Hematopoietic multipotent progenitor cell treated with erythropoietin and hydrocortisone succinate and interleukin-3 and kit ligand, for 15 days (in vitro differentiated cells): Measurements from ENCODE around the gene PLEKHH1.
"Not testable (repeated sequence)": the region's sequence is repeated elsewhere in the genome, so short reads cannot be mapped to it uniquely, and the experiment has no call there.

ENCODE experiments used
- DNase-seq: peaks from one replicate; pipeline ENCODE4 v3.0.0-alpha.2; 2015; ENCODE audit warnings: low spot score

PLEKHH1 gene

DNA sequence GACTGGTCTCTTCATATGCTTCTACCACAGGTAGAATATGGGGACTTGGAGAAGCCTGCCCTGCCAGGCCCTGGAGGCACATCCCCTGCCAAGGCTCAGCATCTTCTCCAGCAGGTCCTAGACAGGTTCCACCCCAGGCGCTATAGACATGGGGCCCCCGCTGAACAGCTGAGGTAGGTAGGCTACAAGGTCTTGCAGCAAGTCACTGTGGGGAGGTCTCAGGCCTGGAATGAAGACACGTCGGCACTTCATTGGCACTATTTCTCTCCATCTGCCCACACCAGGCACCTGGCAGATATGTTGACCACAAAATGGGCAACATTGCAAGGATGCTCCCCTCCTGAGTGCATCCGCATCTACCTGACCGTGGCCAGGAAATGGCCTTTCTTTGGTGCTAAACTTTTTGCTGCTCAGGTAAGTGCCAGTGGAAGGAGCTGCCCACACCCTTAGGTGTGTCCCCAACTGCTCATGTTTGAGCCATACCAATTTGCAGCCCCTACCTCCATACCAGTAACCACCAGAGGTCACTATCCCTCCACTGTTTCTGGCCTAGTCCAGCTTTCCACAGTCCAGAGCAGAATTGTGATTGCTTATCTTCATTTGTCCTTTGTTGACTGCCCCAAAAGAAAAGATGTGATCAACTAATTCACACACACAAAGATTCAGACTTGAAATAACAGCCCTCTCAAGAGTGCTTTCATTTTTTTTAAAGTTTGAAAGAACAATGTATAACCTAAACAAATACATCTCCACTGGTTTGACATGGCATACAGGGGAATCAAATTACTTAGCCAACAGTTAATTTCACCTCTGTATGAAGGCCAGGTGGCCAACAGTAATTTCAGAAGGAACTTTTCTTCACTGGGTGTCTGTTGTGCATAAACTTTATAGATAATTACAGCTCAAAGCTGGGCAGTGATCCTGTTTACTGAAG lies 50.9 kb downstream of the PLEKHH1 start:
- peak; percentile 66 for DNase-seq

DNA sequence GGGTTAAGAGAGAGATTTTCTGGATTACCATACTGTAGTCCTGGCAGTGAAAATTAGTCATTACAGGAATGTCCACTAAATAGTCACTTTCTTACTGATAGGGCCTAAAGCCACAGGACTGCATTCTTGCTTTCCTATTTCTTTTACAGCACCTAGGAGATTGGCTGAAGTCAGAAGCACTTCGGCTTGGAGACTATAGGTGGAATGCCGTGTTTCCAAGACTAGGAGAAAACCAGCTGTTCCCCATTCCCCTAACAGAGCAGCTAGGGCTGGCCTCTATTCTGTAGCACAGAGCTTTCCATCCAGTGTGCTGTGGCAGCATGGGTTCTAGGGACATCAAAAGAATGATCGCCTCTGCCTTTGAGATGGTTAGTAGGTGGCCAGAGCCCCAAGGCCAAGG lies 51.9 kb downstream of the PLEKHH1 start:
- no peak for DNase-seq

DNA sequence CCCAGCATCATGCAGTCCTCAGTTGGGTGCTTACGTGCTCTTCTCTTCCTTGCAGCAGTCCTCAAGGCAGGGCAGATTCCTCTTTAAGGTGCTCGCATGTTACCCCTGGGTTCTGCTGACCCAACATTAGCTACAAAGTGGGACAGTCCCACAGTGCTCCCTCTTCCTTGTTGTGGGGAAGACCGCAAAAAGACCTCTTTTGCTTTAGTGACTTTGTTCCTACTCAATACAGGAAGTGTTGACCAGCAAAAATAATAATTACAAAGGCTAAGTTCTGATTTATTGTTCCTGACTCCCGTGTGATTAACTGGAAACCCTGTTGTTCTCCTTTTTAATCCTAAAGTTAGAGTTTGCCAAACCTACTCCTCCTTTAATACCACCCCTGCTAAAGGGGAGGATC lies 53.3 kb downstream of the PLEKHH1 start:
- no peak for DNase-seq

DNA sequence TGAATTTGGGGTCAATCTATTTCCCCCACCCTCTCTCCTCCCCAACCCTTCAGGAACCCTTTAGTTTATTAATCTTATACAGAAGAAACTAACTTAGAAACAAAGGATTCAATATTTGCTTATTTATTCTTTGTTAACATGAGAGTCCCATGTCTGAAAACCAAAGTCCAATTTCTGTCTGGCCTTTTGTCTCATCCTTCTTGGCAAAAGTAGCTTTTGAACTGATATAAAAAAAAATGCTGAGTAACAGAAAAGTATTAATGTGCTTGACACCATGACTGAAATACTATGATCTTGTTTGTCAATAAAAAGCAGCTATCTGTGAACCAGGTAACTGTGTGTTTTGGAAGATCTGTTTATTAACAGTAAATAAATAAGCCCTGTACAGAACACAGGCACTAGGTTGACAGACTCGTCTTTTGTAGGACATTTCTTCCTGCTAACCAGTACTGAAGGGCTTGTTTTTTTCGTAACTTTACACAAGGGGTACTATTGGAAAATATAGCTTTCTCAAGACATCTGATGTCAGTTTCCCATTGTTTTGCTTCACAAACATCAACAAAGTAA lies 56.2 kb downstream of the PLEKHH1 start:
- DNase-seq: peak; percentile 6

DNA sequence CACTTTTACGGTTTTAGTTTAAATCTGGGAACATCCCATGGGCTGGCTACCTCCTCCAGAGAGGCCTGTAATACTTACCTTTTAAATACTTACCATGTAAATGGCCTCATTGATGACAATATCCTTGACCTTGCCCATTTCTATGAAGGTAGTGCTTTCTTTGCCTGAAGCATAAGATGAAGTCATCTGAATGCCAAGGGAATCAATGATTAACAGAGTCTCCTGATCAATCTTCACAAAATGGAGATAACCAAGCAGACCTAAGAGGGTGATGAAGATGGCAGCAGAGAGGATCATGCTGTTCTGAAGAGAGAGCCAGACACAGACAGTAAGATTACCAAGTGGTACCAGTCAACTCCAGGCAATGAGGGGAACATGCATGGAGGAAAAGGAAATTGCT lies 60.6 kb downstream of the PLEKHH1 start:
- not testable (repeated sequence) for DNase-seq

DNA sequence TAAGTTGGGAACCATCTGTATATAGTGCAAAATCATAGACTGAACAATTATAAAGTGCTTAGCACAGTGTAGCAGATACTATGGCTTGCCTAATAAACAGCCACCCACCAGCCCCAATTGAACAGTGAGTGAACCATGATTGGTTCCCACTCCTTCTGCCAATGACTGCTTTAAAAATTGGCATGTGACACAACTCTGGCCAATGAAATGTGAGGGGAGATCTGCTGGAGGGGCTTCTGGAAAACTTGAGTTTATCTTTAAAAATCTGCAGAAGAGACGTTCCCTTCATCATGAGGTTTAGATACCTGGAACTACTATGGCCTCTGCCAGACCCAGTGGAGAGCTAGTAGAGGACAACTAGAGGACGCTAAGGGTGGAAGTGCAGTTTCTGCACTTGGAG lies 62.3 kb downstream of the PLEKHH1 start:
- DNase-seq: no peak

DNA sequence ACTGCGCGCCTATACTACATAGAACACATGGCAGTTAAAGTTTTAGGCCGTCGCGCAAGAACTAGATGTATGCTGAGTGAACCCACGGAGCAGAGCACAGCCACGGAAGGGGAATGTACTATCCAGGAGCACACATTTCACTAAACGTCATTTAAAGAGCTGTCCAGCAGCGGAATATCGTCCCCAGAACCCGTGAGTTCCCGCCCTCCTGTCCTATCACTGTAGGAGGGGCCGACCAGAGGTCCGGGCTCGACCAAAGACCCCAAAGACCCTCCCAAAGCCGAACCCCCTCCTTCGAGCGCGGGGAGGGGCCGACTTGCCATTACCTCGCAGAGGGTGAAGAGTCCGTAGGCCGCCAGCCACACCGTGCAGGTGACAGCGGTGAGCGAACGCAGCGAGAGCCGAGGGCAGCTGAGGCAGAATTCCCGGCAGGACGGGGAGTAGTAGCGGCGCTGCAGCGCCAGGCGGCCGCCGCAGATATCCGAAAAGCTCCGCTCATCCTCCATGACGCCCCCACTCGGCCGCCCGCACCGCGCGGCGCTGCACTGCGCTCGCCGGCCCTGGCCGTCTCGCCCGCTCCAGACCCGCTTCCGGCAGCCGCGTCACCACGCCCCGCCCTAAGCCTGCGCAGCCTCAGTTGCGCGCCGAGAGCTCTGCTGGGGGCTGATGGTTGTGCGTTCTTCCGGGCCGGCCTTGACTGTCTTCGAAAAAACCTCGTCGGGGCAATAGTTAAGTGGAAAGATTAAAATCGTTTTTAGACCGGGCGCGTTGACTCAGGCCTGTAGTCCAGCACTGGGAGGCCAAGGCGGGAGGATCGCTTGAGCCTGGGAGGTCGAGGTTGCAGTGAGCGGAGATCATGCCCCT lies 66.8 kb downstream of the PLEKHH1 start, which contains the start of gene PIGH:
Gene PIGH, minus strand, starts transcription at position 571 of the 864 bp plus-strand sequence. Its CDS starts 65 bp downstream, at position 506.
- DNase-seq: peak; percentile 92

DNA sequence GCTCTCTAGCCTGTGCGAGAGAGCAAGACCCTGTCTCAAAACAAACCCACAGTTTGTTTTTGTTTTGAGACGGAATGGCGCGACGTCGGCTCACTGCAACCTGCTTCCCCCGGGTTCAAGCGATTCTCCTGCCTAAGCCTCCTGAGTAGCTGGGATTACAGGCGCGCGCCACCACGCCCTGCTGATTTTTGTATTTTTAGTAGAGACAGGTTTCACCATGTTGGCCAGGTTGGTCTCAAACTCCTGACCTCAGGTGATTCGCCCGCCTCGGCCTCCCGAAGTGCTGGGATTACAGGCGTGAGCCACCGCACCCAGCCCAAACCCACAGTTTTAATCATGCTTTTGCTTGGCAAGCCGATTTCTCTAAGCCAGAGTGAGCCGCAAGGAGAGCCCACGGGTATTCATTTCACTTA lies 67.5 kb downstream of the PLEKHH1 start:
- DNase-seq: not testable (repeated sequence)

DNA sequence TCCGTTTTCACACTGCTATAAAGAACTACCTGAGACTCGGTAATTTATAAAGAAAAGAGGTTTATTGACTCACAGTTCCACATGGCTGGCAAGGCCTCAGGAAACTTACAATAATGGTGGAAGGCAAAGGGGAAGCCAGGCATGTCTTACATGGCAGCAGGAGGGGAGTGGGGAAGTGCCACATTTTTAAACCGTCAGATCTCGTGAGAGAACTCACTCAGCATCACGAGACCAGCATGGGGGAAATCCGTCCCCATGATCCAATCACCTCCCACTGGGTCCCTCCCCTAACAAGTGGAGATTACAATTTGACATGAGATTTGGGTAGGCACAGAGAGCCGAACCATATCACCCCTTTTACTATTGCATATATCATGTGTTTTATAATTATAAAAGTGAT lies 69.0 kb downstream of the PLEKHH1 start:
- DNase-seq: no peak

DNA sequence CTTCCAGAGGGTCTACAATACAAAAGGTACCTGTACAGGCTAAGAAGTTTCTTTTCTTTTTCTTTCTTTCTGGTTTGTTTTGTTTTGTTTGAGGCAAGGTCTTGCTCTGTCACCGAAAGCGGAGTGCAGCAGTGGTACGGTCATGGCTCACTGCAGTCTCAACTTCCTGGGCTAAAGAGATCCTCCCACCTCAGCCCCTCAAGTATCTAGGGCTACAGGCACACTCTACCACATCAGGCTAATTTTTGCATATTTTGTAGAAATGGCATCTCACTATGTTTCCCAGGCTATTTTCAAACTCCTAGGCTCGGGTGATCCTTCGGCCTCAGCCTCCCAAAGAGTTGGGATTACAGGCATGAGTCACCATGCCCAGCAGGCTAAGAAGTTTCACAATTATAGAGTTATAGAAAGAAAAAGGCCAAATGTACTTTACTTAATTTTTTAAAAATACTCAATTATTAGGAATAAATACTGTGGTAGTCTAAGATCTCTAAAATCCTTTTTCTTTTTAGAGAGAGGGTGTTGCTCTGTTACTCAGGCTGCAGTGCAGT lies 70.0 kb downstream of the PLEKHH1 start:
- DNase-seq: no peak

DNA sequence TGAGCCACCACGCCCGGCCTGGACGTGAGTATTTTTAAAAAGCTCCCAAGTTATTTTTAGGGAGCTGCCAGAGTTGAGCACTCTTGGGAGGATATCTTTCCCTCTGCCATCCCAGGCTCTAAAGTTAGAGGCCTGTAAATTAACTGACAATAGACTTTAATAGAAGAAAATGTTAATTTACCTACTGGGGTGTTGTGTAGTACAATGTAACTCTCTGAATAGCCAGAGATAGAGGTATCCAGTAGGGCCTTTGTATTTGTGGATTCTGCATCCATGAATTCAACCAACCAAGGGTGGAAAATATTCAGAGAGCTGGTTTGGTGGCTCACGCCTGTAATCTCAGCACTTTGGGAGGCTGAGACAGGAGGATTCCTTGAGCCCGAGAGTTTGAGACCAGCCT lies 74.6 kb downstream of the PLEKHH1 start:
- DNase-seq: no peak

DNA sequence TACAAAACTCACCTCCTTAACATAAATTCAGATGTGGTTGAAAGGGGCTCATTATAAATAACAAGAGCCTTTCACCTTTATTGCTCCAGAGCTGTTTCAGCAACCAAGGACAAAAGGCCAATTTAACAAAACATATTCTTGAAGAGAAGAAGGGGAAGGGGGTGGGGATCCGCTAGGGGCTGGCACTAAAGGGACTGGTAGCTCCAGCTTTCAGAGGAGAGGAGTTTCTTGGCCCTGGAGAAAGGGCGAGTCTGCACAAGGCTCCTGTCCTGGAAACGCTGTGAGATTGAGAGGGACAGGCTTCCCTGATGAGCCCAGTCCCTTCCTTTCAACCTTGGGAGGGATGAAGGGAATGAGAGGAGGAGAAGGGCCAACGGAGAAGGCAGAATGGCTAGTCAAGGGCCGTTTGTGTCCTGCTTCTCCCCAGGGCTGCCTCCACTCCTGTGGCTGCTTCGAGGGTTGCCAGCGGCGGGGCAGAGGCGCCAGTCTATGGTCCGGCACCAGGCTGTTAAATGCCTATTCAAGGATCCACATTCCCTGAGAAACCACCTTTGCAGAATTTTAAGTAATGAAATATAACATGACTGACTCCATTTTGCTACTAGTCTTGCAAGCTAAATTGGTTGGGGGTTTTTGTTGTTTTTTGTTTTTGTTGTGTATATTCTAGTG lies 76.7 kb downstream of the PLEKHH1 start:
- no peak for DNase-seq

DNA sequence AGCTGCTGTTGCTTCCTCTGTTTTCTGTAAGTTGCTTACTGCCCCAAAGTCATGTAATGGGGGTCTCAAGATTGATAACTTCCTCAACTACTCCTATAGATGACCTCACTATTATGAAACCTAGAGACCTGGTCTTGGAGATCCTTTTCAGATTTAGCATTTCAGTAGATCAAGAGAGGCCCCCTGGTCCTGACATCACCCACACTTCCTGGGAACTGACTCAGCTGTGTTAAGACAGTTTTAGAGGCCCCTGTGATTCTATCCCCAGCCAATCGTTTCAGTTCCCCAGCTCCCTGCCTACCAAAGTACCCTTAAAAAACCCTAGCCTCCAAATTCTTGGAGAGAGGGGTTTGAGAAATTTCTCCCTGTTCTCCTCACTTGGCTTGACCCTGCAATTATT lies 77.4 kb downstream of the PLEKHH1 start:
- no peak for DNase-seq

DNA sequence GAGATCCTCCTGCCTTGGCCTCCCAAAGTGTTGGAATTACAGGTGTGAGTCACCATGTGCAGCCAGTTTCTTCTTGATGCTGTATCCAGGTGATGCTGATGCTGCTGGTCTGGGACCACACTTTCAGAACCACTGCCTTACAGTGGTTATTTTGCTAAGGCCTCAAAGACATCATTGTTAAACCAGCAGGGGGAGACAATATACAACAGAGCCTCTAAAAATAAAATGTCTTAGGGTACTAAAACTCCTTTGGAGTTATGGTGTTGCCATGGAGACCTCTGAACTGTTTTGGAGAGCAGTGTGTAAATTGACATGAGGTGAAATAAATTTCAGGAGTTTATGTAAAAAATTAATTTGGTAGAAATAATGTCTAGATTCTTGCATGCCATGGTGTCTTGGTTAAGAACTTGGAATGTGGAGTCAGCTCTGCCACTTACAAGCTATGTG lies 85.5 kb downstream of the PLEKHH1 start:
- peak; percentile 82 for DNase-seq

DNA sequence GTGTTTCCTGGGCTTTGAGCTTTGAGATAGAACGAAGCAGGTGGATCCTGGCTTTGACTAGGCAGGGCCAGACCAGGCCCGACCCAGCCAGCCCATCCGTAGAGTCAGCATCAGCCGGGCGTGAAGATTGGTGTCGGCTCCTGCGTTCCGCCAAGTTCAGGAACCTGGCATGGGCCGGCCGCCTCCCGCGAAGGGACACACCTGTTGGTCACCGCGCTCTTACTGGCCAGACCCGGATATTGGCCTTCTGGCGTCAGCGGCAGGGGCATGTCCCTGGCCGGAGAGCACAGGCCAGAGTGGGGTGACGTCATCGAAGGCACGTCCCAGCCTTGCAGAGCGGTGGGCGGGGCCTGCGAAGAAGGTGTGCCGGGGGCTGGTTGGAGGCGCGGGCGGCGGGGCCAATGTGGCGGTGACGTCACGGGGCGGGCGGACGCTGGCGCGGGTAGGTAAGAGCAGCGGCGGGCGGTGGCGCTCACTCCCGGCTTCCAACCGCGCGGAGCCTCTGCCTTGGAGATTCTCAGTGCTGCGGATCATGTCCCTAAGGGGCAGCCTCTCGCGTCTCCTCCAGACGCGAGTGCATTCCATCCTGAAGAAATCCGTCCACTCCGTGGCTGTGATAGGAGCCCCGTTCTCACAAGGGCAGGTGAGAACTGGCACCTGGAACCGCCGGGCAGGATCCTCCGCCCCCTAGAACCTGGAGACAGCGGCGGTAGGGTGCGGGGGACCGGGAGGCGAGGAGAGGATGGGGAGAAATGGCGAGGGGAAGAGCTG lies 86.5 kb downstream of the PLEKHH1 start, which contains the start of gene ARG2:
Gene ARG2, plus strand, starts transcription at position 475 of the 771 bp plus-strand sequence. Its CDS starts 58 bp downstream, at position 533.
- peak; percentile 98 for DNase-seq

DNA sequence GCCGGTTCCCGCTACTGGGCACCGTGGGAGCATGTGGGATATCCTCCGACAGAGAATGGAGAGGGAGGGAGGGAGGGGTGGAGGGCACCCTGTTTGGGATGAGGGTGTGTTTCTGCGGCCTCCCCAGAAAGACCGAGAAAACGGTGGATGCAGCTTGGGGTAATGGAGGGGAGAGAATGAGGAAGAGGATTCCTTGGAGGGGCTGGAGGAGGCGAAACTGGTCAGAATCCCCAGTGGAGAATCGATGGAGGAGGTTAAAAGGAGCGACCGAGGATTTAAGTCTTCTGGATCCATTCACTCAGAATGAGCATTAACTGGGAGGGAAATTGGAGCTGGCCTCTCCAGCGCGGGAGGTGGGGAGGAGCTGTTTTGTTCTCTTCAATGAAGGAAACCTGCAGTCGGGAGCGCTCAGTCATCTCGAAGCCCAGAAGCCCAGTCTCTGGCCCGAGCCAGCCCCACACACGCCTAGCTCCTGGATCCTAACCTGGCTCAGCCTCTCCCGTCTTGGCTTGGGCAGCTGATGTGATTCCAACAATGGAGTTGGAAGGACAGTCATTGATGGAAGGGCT lies 87.2 kb downstream of the PLEKHH1 start:
- no peak for DNase-seq

DNA sequence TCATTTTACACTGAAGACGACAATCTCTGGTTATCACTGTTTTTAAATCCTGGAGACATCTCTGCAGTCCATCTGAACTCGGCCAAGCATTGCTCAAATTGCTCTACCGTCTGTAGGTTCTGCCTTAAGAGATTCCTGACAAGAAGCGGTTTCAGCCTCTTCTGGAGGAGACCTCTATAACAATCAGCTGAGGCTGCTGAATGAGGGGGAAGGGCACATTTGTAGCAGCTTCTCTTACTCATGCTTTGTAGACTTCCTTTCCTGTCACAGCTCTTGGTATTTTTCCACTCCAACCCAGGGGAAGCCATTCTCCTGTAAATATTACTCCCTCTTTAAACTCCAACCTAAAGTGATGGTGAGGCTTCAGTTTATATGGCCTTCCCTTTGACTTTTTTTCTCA lies 89.6 kb downstream of the PLEKHH1 start:
- DNase-seq: no peak

DNA sequence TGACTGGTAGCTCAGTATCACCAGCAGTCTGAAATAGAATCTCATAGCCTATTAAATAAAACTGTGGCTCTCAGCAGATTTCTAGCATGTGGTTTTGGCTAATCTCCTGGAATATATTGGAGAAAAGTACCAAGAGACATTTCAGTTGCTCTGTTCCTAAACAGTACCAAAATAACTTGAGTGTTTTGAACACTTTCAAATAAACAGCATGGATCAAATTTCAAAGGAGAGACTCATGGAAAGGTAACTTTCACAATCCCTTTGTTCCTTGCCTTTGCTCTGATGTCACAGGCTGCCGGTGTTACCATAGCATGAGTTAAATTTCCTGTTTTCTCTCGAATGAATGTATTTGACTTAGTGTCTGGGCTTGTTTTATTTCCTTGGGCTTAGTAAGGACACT lies 90.0 kb downstream of the PLEKHH1 start:
- DNase-seq: no peak

DNA sequence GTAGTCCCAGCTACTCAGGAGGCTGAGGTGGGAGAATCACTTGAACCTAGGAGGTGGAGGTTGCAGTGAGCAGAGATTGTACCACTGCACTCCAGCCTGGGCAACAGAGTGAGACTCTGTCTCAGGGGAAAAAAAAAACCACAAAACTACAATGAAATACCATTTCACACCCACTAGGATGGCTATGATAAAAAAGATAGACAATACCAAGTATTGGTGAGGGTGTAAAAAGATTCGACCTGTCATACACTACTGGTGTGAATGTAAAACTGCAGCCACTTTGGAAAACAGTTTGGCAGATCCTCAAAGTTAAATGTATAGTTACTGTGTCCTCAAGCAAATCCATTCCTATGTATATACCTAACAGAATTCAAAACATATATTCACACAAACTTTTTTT lies 93.0 kb downstream of the PLEKHH1 start:
- DNase-seq: not testable (repeated sequence)

DNA sequence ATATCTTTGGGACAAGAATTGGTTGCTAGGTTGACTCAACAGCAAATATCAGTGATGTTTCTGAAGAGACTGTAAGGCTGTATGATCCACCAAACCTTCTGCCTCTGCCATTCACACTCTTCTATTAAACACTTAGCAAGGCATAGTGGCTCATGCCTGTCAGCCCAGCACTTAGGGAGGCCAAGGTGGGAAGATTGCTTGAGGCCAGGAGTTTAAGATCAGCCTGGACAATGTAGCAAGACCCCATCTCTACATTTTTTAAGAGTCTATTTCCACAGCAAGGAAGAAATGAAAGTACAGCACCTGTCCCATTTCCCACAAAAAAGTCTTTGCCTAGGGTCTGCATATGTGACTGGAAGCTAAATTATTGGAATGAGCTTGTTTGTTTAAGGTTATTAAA lies 94.4 kb downstream of the PLEKHH1 start:
- no peak for DNase-seq
